Measurements from ENCODE around the gene UBE2E3.
"Not testable (repeated sequence)": the region's sequence is repeated elsewhere in the genome, so short reads cannot be mapped to it uniquely, and the experiment has no call there.

The UBE2E3 gene

GRCh38 chr2:181085734-181086133, 105.3 kb downstream of the UBE2E3 start:
- H3K4me3 ChIP-seq (ENCODE audit: low read depth, low read length): no peak overlapping the region
- TF ChIP-seq CTCF (IDR thresholded peaks at IDR 0.05; ENCODE audit: low read depth, low read length) (no peak), MYC (IDR thresholded peaks at IDR 0.05; ENCODE audit: low read depth, low read length) (no peak), POLR2A (IDR thresholded peaks at IDR 0.05; ENCODE audit: extremely low read depth, insufficient read length) (no peak), MAX (IDR thresholded peaks at IDR 0.05; ENCODE audit: low read depth, low read length) (no peak)
- DNase-seq (ENCODE audit: low read depth): no peak

GRCh38 chr2:181091920-181092319, 111.5 kb downstream of the UBE2E3 start:
- DNase-seq (ENCODE audit: low read depth); H3K4me3 ChIP-seq (ENCODE audit: low read depth, low read length): not testable (repeated sequence)

- no peak for DNase-seq (ENCODE audit: low read depth)
- no peak overlapping the region for H3K4me3 ChIP-seq (ENCODE audit: low read depth, low read length)
- TF ChIP-seq CTCF (IDR thresholded peaks at IDR 0.05; ENCODE audit: low read depth, low read length) (no peak), POLR2A (IDR thresholded peaks at IDR 0.05; ENCODE audit: extremely low read depth, insufficient read length) (no peak)
Observed at GRCh38 chr2:181095486-181095885, 115.1 kb downstream of the UBE2E3 start.

- no peak overlapping the region for H3K4me3 ChIP-seq (ENCODE audit: low read depth, low read length)
- TF ChIP-seq CTCF (IDR thresholded peaks at IDR 0.05; ENCODE audit: low read depth, low read length): no peak
- no peak for TF ChIP-seq POLR2A (IDR thresholded peaks at IDR 0.05; ENCODE audit: extremely low read depth, insufficient read length)
- TF ChIP-seq MAX (IDR thresholded peaks at IDR 0.05; ENCODE audit: low read depth, low read length): no peak
- TF ChIP-seq MYC (IDR thresholded peaks at IDR 0.05; ENCODE audit: low read depth, low read length): no peak
- DNase-seq (ENCODE audit: low read depth): no peak
Observed at GRCh38 chr2:181103659-181104058, 123.3 kb downstream of the UBE2E3 start.

GRCh38 chr2:181104512-181105115, 124.2 kb downstream of the UBE2E3 start:
- peak; percentile 73 for DNase-seq (ENCODE audit: low read depth)
- TF ChIP-seq CTCF (IDR thresholded peaks at IDR 0.05; ENCODE audit: low read depth, low read length): peak; percentile 74
- TF ChIP-seq POLR2A (IDR thresholded peaks at IDR 0.05; ENCODE audit: extremely low read depth, insufficient read length): no peak

GRCh38 chr2:181105562-181105961, 125.2 kb downstream of the UBE2E3 start:
- H3K4me3 ChIP-seq (ENCODE audit: low read depth, low read length): no peak overlapping the region
- DNase-seq (ENCODE audit: low read depth): no peak
- TF ChIP-seq MYC (IDR thresholded peaks at IDR 0.05; ENCODE audit: low read depth, low read length): no peak
- TF ChIP-seq MAX (IDR thresholded peaks at IDR 0.05; ENCODE audit: low read depth, low read length): no peak
- TF ChIP-seq POLR2A (IDR thresholded peaks at IDR 0.05; ENCODE audit: extremely low read depth, insufficient read length): no peak
- TF ChIP-seq CTCF (IDR thresholded peaks at IDR 0.05; ENCODE audit: low read depth, low read length): no peak

More at GRCh38 chr2:181104512-181105115, 124.2 kb downstream of the UBE2E3 start:
- no peak overlapping the region for H3K4me3 ChIP-seq (ENCODE audit: low read depth, low read length)

All from NB4 (cell line).